ENCODE measurements around the gene C1QL4.
"Not testable (repeated sequence)": the region's sequence is repeated elsewhere in the genome, so short reads cannot be mapped to it uniquely, and the experiment has no call there.

Gene C1QL4

DNA sequence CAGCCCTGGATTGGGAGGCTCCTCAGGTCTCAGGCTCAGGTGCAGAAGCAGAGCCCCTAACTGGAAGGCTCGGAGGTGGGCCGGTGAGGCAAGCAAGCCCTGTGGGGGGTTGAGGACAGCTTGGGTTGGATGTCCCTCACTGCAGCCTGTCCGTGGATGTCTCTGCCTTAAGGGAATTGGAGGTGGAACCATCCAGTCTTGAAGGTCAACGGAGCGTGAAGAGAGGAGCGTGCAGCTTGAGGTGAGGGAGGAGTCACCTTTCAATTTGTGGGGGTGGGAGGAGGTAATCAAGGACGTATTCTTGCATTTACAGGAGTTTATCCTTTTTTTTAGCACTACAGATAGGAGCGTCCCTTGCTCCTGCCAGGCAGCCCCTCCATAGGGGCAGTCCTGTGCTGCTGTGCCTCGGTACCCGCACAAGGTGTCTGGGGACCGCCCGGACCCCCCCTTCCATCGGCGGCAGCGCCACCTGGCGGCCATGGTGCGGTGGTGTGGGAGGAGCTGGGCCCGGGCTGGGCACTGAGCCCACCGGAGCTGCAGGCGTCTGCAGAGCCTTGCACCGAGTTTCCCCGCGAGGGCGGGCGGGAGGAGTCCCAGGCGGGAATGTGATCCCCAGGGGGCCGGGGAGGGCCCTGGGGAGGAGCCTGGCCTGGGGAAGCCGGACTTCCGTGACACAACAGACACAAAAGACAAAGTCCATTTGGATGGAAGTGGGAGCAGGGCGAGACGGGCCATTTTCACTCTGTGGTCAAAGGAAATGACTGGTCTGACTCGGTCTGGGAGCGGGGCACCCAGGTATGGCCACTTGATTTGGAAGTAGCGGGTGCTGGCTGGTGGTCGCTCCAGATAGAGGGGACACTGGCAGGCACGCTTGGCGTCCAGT is 10.6 kb upstream of the C1QL4 start:
- DNase-seq = peak; percentile 96

DNA sequence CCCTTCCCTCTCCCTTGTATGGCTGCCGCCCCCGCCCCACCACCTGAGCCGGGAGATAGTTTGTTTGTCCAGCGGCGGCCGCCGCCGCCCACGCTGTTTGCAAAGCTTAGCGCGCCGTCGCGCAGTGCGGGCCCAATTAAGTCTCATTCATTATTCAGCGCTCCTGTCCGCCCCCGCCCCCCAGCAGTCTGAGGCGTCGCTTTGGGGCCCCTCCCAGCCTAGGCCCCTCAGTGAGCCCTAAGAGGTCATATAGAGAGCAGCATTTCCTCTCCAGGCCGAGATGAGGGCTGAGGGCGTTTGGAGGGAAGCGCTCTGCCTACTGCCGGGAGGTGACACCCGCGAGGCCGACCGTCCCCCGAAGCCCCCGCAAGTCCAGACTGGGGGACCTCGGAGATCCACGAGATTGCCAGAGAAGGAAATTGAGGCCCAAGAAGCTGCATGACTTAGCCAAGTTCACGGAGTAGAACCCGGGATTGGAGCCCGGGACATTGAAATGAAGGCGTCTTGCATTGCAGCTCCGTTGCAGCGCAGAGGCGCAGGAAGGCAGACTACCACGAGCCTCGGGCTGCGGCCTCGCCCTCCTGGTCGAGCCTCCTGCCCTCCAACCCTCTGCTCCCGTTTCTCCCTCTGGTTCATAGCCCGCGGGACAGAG is 9.8 kb upstream of the C1QL4 start, which contains the start of gene DNAJC22:
Gene DNAJC22 (plus strand): TSS at position 230 of the 652 bp plus-strand sequence. CDS start 1,985 bp downstream, outside the sequence.
- DNase-seq = no peak

DNA sequence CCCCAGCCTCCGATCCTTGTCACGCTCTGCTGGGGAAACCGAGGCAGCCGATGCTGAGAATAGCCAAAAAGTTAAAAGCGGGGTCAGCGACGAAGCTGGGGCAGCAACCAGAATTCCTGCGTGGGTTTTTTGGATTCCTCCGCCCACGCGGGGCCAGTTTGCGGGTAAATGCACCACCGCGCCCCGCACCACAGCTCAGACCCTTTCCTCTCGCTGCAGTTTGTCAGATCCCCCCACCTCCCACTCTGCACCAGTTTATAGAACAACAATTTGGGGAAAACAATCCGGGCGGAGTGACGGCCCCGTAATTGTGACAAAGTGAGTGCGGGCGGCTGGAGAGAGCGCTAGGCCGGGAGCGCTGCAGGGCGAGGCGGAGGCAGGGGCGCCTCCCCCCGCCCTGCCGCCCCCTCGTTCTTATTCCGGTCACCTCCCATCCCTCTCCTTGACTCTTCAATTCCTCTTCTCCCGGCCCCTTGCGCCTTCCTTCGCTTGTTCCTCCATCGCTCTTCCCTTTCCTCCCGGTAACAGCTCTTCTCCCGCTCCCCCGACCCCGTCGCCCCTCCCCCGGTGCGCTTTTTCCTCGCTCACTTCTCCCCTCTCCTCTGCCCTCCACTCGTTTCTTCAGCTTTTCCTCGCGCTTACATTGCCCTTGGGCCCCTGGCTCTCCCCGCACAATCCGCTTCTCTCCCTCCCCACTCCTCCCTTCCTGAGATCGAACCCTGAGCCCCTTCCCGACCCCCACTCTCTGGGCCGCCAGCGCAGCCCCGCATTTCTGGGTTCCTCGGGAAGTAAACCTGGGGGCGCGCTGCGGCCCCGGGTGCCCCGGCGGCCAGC is 9.1 kb upstream of the C1QL4 start:
- DNase-seq = no peak

GRCh38 chr12:49345051-49345824 is 8.2 kb upstream of the C1QL4 start:
- DNase-seq = peak; percentile 39

DNA sequence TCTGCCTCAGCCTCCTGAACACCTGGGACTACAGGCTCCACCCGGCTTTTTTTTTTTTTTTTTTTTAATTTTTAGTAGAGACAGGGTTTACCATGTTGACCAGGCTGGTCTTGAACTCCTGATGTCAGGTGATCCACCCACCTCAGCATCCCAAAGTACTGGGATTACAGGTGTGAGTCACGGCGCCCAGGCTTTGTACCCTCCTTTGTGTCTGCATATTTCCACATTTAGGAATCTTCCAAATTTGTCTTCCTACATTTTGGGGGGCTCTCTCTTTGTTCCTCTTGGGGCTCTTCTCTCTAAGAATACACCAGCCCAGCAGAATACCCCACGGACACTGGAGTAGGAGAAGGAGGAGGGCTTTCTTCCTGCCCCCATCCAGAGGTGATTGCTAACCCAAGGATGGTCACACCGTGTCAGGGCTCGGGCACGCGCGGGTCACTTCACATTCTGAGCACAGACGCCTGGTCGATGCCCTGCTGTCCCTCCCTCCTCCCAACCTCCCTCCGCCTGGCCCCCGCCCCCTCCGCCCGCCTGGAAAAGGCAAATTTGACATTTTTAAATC is 7.6 kb upstream of the C1QL4 start:
- no peak for DNase-seq

- no peak for DNase-seq
Observed at GRCh38 chr12:49342914-49343731, 6.1 kb upstream of the C1QL4 start.

- DNase-seq = peak; percentile 82
Observed at GRCh38 chr12:49342066-49342913, 5.3 kb upstream of the C1QL4 start.

- DNase-seq = no peak
Observed at GRCh38 chr12:49341777-49342065, 4.7 kb upstream of the C1QL4 start.

- no peak for DNase-seq
Observed at GRCh38 chr12:49340971-49341776, 4.2 kb upstream of the C1QL4 start.

GRCh38 chr12:49340095-49340870 is 3.3 kb upstream of the C1QL4 start:
- no peak for DNase-seq

GRCh38 chr12:49339464-49339861 is 2.5 kb upstream of the C1QL4 start:
- DNase-seq = no peak

GRCh38 chr12:49338830-49339463 is 2.0 kb upstream of the C1QL4 start:
- DNase-seq = no peak

DNA sequence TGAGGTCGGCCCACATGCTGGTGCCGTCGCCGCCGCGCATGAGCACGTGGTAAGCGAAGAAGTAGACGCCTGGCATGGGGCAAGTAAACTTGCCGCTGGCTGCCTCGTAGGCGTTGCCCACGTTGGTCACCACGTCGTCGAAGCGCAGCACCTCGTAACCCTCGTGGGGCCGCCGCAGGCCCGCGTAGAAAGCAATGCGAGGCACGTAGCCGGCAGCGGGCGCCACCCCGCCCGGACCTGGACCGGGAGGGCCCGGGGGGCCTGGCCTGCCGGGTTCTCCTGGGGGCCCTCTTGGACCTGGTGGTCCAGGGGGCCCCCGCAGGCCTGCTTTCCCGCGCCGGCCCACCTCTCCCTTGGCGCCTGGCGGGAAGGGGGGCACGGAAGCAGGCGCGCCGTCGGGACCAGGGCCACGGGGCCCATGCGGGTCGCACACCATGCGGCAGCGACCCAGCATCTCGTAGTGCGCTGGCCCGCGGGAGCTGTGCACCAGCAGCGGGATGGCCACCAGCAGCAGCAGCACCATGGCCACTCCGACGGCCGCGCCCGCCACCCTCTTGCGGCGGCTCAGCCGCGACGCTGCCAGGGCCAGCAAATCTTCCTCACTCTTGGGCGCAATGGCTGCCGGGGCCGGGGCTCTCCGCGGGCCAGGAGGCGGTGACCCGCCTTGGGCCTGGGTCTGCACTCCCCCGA is 888 bp downstream of the C1QL4 start:
- no peak for DNase-seq

DNA sequence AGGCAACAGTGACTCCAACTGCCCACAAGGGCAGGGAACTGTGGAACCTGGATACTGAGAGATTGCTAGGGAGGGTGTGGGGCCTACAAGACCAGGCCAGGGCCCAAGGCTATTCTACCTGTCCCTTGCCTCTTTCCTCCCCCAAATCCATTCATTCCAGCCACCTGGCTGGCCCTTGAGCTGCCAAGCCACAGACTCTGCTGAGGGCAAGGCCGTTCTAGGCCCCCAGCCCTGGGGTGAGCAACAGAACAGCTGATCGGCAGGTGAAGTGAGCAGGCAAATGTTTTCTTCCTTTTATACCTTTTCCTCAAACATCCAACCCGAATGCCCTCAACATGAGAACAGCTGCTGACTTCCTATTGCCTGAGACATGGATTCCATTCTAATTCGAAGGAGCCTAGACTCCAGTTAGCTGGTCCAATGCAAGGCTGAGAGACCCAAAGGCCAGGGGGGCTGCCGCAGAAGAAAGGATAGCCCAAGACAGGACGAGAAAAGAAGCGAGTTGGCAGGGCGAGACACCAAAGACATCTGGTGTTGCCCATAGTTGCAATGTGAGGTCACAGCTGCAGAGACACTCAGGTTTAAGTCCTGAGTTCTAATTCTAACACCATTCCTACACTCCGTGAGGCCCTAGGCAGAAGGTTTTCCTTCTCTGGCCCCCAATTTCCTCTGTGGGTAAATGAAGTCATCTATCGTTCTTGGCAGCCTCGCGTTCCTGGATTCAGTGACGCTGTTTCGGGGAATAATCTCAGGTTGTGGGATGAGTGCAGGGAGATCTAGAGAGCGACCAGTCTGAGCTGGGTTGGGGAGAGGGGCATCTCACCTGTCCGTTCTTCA is 1.7 kb downstream of the C1QL4 start:
- DNase-seq = no peak

DNA sequence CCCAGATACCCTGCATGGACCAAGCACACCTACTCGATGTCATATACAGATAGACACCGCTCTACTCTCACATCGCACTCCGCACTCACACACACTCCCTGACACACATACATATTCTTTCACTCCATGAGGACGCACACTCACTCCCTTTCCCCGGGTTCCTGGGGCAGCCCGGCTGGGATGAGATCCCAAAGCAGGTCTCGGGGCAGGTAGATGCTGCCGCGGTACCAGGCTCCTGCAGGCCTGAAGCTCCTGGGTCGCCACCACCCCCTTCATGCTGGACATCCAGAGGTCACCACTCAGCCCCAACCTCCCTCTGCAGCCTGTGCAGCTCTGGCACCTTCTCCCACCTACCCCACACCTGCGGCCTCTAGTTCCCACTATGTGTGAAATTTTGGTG is 2.3 kb downstream of the C1QL4 start:
- no peak for DNase-seq

DNA sequence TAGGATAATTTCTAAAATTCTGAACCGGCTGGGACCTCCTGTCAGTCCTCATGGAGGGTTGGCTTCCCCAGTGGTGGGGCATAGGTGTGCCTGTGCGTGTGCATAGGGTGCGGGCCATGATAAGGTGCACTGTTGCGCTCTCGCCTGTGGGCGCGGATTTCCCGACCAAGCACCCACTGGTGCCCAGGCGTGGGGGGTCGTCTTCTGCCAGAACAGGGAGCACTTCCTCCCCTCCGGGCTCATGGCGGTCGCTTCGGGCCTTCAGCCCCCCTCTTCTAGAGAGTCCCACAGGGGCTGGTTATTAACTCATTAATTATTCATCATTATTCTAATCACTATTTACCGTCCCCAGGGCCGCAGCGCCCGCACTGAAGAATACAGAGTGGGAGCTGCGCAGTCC is 2.8 kb downstream of the C1QL4 start:
- DNase-seq = no peak

GRCh38 chr12:49333778-49334177 is 3.2 kb downstream of the C1QL4 start:
- DNase-seq = not testable (repeated sequence)
